ENCODE measurements around the gene PLAAT4. TPM values are rescaled to one million over a fixed set of nuclear protein-coding genes. Genes with fewer than 3 reads are reported as not detected.
A peak's percentile ranks its signal among the peaks of the same experiment; 100 is the strongest.

PLAAT4 gene
- total and polyA plus RNA-seq, 10 of the 15 experiments (the other 5 are each of a cell fraction or from before 2014, with no cell fraction given): 6.0 to 34.3 (median 12.4) TPM

DNA sequence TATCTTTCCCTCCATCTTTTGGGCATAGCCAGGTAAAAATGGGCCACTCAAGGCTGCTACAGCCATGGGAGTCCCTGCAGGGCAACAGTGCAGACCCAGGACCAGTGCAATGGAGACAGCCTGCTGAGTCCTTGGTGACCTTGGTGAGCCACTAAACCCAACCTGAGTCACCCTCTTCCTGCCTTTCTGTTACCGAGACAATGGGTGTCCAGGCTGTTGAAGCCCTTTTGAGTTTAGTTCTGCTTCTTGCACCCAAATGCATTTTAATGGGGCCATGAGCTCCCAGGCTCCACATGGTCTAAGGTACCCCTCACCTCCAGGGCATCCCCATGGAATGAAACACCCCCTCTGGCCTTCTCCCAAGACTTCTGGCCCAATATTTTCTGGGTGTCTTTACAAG is 874 bp upstream of the PLAAT4 start:
- H3K9ac ChIP-seq (ENCODE audit: control insufficient read depth, insufficient read depth, low read length): no peak overlapping the region
- ChIA-PET POLR2A (interaction anchor here (0.8 to 2.1 kb wide), 2 partner anchors 28 to 31 kb away, joined by 3 to 9 read pairs; partner anchors contain the start of gene PLAAT2), CTCF (interaction anchor here (0.7 to 1.2 kb wide), 2 partner anchors 47 to 167 kb away, joined by 3 to 4 read pairs; no protein-coding TSS in a partner anchor), RAD21 (ENCODE audit: unreplicated experiment) (interaction anchor here (0.6 to 1.9 kb wide), 3 partner anchors 28 to 107 kb away, joined by 4 to 7 read pairs (median 4); no protein-coding TSS in a partner anchor), SMC1A (ENCODE audit: uncharacterized antibody, unreplicated experiment) (interaction anchor here (0.7 to 3.7 kb wide), 7 partner anchors 16 to 56 kb away, joined by 3 to 12 read pairs (median 4); no protein-coding TSS in a partner anchor)
- ATAC-seq (peak; percentile 19), DNase-seq (ENCODE audit: low read depth, low spot score) (no peak), FAIRE-seq (no peak)
- in situ Hi-C loops (cut with MboI): no loop called here
- intact Hi-C loops (cut with micrococcal nuclease; ENCODE audit: unreplicated experiment): loop anchor here (1.0 kb wide), 1 partner anchor 32 kb away; no protein-coding TSS in a partner anchor
- H3K9me3 ChIP-seq (replicated peaks; ENCODE audit: control insufficient read depth, insufficient read depth, low read length): no peaks in the 10 kb centered on the region
- no peak overlapping the region for H3K27ac ChIP-seq (ENCODE audit: control insufficient read depth, insufficient read depth)
- no TSS peak for BruUV-seq (replicated peaks)
- 42% methylated on average over 1 of the region's 1 CpG for WGBS (ENCODE audit: insufficient coverage, insufficient replicate concordance, low lambda C conversion rate, missing lambda C conversion rate)
- TF ChIP-seq, protein P1, sequence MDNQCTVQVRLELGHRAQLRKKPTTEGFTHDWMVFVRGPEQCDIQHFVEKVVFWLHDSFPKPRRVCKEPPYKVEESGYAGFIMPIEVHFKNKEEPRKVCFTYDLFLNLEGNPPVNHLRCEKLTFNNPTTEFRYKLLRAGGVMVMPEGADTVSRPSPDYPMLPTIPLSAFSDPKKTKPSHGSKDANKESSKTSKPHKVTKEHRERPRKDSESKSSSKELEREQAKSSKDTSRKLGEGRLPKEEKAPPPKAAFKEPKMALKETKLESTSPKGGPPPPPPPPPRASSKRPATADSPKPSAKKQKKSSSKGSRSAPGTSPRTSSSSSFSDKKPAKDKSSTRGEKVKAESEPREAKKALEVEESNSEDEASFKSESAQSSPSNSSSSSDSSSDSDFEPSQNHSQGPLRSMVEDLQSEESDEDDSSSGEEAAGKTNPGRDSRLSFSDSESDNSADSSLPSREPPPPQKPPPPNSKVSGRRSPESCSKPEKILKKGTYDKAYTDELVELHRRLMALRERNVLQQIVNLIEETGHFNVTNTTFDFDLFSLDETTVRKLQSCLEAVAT (IDR thresholded peaks at IDR 0.05): no peak
- TF ChIP-seq CHD2 (IDR thresholded peaks at IDR 0.05; ENCODE audit: borderline replicate concordance, low read depth, low read length) (no peak), NRF1 (conservative IDR thresholded peaks at IDR 0.05; ENCODE audit: low read depth, low read length) (no peak), ZNF207 (IDR thresholded peaks at IDR 0.05; ENCODE audit: borderline replicate concordance) (no peak), JUND (IDR thresholded peaks at IDR 0.05; ENCODE audit: low read depth, low read length) (no peak), CHD4 (IDR thresholded peaks at IDR 0.05) (no peak), EP300 (IDR thresholded peaks at IDR 0.05; ENCODE audit: borderline replicate concordance in 1 of 2, control insufficient read depth in 1 of 2, low read depth in 2 of 2, low read length in 2 of 2) (no peak), KLF5 (IDR thresholded peaks at IDR 0.05; ENCODE audit: partially characterized antibody) (no peak), MTA2 (IDR thresholded peaks at IDR 0.05; ENCODE audit: low read depth) (no peak), NR2F1 (conservative IDR thresholded peaks at IDR 0.05) (no peak), MYB (IDR thresholded peaks at IDR 0.05; ENCODE audit: borderline replicate concordance, low read depth, low read length) (no peak), ZNF384 (IDR thresholded peaks at IDR 0.05; ENCODE audit: borderline replicate concordance, low read depth, low read length) (no peak), RB1 (IDR thresholded peaks at IDR 0.05; ENCODE audit: borderline replicate concordance) (no peak)
- TF ChIP-seq, protein P2, sequence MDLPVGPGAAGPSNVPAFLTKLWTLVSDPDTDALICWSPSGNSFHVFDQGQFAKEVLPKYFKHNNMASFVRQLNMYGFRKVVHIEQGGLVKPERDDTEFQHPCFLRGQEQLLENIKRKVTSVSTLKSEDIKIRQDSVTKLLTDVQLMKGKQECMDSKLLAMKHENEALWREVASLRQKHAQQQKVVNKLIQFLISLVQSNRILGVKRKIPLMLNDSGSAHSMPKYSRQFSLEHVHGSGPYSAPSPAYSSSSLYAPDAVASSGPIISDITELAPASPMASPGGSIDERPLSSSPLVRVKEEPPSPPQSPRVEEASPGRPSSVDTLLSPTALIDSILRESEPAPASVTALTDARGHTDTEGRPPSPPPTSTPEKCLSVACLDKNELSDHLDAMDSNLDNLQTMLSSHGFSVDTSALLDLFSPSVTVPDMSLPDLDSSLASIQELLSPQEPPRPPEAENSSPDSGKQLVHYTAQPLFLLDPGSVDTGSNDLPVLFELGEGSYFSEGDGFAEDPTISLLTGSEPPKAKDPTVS (IDR thresholded peaks at IDR 0.05; ENCODE audit: low read depth, low read length): no peak
- TF ChIP-seq, protein P3, sequence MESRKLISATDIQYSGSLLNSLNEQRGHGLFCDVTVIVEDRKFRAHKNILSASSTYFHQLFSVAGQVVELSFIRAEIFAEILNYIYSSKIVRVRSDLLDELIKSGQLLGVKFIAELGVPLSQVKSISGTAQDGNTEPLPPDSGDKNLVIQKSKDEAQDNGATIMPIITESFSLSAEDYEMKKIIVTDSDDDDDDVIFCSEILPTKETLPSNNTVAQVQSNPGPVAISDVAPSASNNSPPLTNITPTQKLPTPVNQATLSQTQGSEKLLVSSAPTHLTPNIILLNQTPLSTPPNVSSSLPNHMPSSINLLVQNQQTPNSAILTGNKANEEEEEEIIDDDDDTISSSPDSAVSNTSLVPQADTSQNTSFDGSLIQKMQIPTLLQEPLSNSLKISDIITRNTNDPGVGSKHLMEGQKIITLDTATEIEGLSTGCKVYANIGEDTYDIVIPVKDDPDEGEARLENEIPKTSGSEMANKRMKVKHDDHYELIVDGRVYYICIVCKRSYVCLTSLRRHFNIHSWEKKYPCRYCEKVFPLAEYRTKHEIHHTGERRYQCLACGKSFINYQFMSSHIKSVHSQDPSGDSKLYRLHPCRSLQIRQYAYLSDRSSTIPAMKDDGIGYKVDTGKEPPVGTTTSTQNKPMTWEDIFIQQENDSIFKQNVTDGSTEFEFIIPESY (IDR thresholded peaks at IDR 0.05): no peak
- no peak overlapping the region; the same call in 1 of the 2 replicates for H3K4me2 ChIP-seq (ENCODE audit: control insufficient read depth, insufficient read depth)
- H3K4me1 ChIP-seq (ENCODE audit: control insufficient read depth, insufficient read depth, low read length): peaks cover 34% of the 10 kb centered on the region
- H3K36me3 ChIP-seq (ENCODE audit: control insufficient read depth in 2 of 2, insufficient read depth in 2 of 2, low read length in 1 of 2): no peaks in the 10 kb centered on the region
- H3K79me2 ChIP-seq (ENCODE audit: control insufficient read depth, insufficient read depth, low read length): no peaks in the 10 kb centered on the region
- no peaks in the 10 kb centered on the region for H3K27me3 ChIP-seq (replicated peaks in 1 of 2; ENCODE audit: control insufficient read depth in 2 of 2, insufficient read depth in 2 of 2, low read length in 1 of 2)
- no peaks in the 10 kb centered on the region for H4K20me1 ChIP-seq (ENCODE audit: control insufficient read depth, insufficient read depth)
- no peak overlapping the region for H3K4me3 ChIP-seq
- H2AFZ ChIP-seq (ENCODE audit: control insufficient read depth, low read depth, low read length): no peak overlapping the region
